ENCODE measurements around the gene SYNDIG1L. TPM values are rescaled to one million over a fixed set of nuclear protein-coding genes. Genes with fewer than 3 reads are reported as not detected.

Gene SYNDIG1L
- total and polyA plus RNA-seq, 4 donors = 0.08 TPM; not detected in 3

- DNase-seq (ENCODE audit: low spot score) = no peak
- no peaks in the 10 kb centered on the region for H3K36me3 ChIP-seq (ENCODE audit: control insufficient read depth in 4 of 4, insufficient read depth in 3 of 4, low read depth in 1 of 4, low read length in 3 of 4)
- H3K4me3 ChIP-seq (ENCODE audit: low read depth in 1 of 3, low read length in 3 of 3) = no peak overlapping the region
- 75% methylated on average over 7 of the region's 7 CpGs for WGBS
- no peaks in the 10 kb centered on the region for H3K9me3 ChIP-seq (ENCODE audit: control insufficient read depth in 4 of 4, low read length in 3 of 4)
- peaks cover 0 to 4% (median 1%) of the 10 kb centered on the region in 4 donors for H3K4me1 ChIP-seq (ENCODE audit: control insufficient read depth in 4 of 4, insufficient read depth in 4 of 4, low read length in 3 of 4)
- no peak overlapping the region for H3K9ac ChIP-seq (ENCODE audit: low read depth in 1 of 2, low read length in 2 of 2)
- TF ChIP-seq ZBTB33 (IDR thresholded peaks at IDR 0.05) (no peak), GABPA (IDR thresholded peaks at IDR 0.05 in 1 of 2, conservative IDR thresholded peaks at IDR 0.05 in 1 of 2) (no peak), YY1 (IDR thresholded peaks at IDR 0.05) (no peak), ATF3 (IDR thresholded peaks at IDR 0.05) (no peak), JUND (IDR thresholded peaks at IDR 0.05) (no peak), REST (IDR thresholded peaks at IDR 0.05) (no peak), SP1 (IDR thresholded peaks at IDR 0.05) (no peak), FOXA1 (IDR thresholded peaks at IDR 0.05) (no peak), HNF4G (IDR thresholded peaks at IDR 0.05) (no peak), EGR1 (IDR thresholded peaks at IDR 0.05; ENCODE audit: low read depth in 2 of 2) (no peak)
- no peak overlapping the region for H3K27ac ChIP-seq (ENCODE audit: low read depth in 1 of 2, low read length in 2 of 2)
- H3K27me3 ChIP-seq (ENCODE audit: control insufficient read depth in 4 of 4, insufficient read depth in 4 of 4, low read length in 3 of 4) = peaks cover 0 to 5% (median 0%) of the 10 kb centered on the region in 4 donors
Observed at GRCh38 chr14:74423246-74423645, 2.8 kb downstream of the SYNDIG1L start.

GRCh38 chr14:74421981-74422380 is 4.0 kb downstream of the SYNDIG1L start:
- Histone ChIP-seq H3K4me1 (ENCODE audit: control insufficient read depth in 4 of 4, insufficient read depth in 4 of 4, low read length in 3 of 4) (peaks cover 0 to 4% (median 1%) of the 10 kb centered on the region in 4 donors), H3K27me3 (ENCODE audit: control insufficient read depth in 4 of 4, insufficient read depth in 4 of 4, low read length in 3 of 4) (peaks cover 0 to 9% (median 2%) of the 10 kb centered on the region in 4 donors), H3K9me3 (ENCODE audit: control insufficient read depth in 4 of 4, low read length in 3 of 4) (no peaks in the 10 kb centered on the region), H3K36me3 (ENCODE audit: control insufficient read depth in 4 of 4, insufficient read depth in 3 of 4, low read depth in 1 of 4, low read length in 3 of 4) (no peaks in the 10 kb centered on the region), H3K4me3 (ENCODE audit: low read depth in 1 of 3, low read length in 3 of 3) (no peak overlapping the region), H3K27ac (ENCODE audit: low read depth in 1 of 2, low read length in 2 of 2) (no peak overlapping the region), H3K9ac (ENCODE audit: low read depth in 1 of 2, low read length in 2 of 2) (no peak overlapping the region)
- DNase-seq (ENCODE audit: low spot score) = no peak
- TF ChIP-seq SP1 (IDR thresholded peaks at IDR 0.05) = no peak
- no peak for TF ChIP-seq NR2F2 (IDR thresholded peaks at IDR 0.05)
- TF ChIP-seq ATF3 (IDR thresholded peaks at IDR 0.05) = no peak
- 43% methylated on average over 5 of the region's 5 CpGs for WGBS

- 20% methylated on average over 5 of the region's 5 CpGs for WGBS
- no peak overlapping the region for H3K27ac ChIP-seq (ENCODE audit: low read depth in 1 of 2, low read length in 2 of 2)
- peaks cover 0 to 10% (median 2%) of the 10 kb centered on the region in 4 donors for H3K27me3 ChIP-seq (ENCODE audit: control insufficient read depth in 4 of 4, insufficient read depth in 4 of 4, low read length in 3 of 4)
- H3K36me3 ChIP-seq (ENCODE audit: control insufficient read depth in 4 of 4, insufficient read depth in 3 of 4, low read depth in 1 of 4, low read length in 3 of 4) = no peaks in the 10 kb centered on the region
- H3K4me1 ChIP-seq (ENCODE audit: control insufficient read depth in 4 of 4, insufficient read depth in 4 of 4, low read length in 3 of 4) = no peaks in the 10 kb centered on the region
- no peak overlapping the region for H3K9ac ChIP-seq (ENCODE audit: low read depth in 1 of 2, low read length in 2 of 2)
- H3K9me3 ChIP-seq (ENCODE audit: control insufficient read depth in 4 of 4, low read length in 3 of 4) = no peaks in the 10 kb centered on the region
- DNase-seq (ENCODE audit: low spot score) = no peak
- H3K4me3 ChIP-seq (ENCODE audit: low read depth in 1 of 3, low read length in 3 of 3) = no peak overlapping the region
- no peak for TF ChIP-seq SP1 (IDR thresholded peaks at IDR 0.05)
- TF ChIP-seq FOXA2 (IDR thresholded peaks at IDR 0.05) = no peak
- TF ChIP-seq CTCF (IDR thresholded peaks at IDR 0.05; ENCODE audit: low read depth, low read length, missing input control) = no peak
- no peak for TF ChIP-seq MAX (IDR thresholded peaks at IDR 0.05)
- no peak for TF ChIP-seq EGR1 (IDR thresholded peaks at IDR 0.05; ENCODE audit: low read depth in 2 of 2)
- TF ChIP-seq GABPA (IDR thresholded peaks at IDR 0.05 in 1 of 2, conservative IDR thresholded peaks at IDR 0.05 in 1 of 2) = no peak
- TF ChIP-seq HNF4A (conservative IDR thresholded peaks at IDR 0.05) = no peak
- TF ChIP-seq REST (IDR thresholded peaks at IDR 0.05) = no peak
- no peak for TF ChIP-seq TAF1 (conservative IDR thresholded peaks at IDR 0.05)
Observed at GRCh38 chr14:74419086-74419485, 6.9 kb downstream of the SYNDIG1L start.
